ENCODE measurements around the gene THOC2.

DNA sequence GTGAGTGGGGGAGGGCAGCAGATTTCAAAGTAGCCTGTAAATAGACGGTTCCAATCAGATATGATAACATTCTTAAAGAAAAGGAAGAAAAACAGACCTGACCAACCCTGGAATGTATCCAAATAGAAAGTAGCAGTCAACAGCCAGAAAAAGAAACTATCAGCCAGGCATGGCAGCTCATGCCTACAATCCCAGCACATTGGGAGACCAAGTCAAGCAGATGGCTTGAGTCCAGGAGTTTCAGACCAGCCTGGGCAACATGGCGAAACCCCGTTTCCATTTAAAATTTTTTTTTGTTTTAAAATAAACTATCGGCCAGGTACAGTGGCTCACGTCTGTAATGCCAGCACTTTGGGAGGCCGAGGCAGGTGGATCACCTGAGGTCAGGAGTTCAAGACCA, 125.0 kb downstream of the THOC2 start:
- TF ChIP-seq, protein P1, sequence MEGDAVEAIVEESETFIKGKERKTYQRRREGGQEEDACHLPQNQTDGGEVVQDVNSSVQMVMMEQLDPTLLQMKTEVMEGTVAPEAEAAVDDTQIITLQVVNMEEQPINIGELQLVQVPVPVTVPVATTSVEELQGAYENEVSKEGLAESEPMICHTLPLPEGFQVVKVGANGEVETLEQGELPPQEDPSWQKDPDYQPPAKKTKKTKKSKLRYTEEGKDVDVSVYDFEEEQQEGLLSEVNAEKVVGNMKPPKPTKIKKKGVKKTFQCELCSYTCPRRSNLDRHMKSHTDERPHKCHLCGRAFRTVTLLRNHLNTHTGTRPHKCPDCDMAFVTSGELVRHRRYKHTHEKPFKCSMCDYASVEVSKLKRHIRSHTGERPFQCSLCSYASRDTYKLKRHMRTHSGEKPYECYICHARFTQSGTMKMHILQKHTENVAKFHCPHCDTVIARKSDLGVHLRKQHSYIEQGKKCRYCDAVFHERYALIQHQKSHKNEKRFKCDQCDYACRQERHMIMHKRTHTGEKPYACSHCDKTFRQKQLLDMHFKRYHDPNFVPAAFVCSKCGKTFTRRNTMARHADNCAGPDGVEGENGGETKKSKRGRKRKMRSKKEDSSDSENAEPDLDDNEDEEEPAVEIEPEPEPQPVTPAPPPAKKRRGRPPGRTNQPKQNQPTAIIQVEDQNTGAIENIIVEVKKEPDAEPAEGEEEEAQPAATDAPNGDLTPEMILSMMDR (conservative IDR thresholded peaks at IDR 0.05): no peak
- TF ChIP-seq ZFX (IDR thresholded peaks at IDR 0.05): no peak
